ENCODE data around the gene IL9. TPM values are rescaled to one million over a fixed set of nuclear protein-coding genes. Genes with fewer than 3 reads are reported as not detected.
A peak's percentile ranks its signal among the peaks of the same experiment; 100 is the strongest.

IL9 gene
- total RNA-seq (2021; ENCODE audit: unreplicated experiment) (not detected), Bru-seq, nascent RNA (not detected), BruChase-seq, experiment 1, labeled RNA remaining after a 2-hour chase (not detected), BruChase-seq, experiment 2, labeled RNA remaining after a 6-hour chase (not detected)
- polyA plus RNA-seq (2012; ENCODE audit: insufficient read length) = not detected
- long read RNA-seq = 0 reads

DNA sequence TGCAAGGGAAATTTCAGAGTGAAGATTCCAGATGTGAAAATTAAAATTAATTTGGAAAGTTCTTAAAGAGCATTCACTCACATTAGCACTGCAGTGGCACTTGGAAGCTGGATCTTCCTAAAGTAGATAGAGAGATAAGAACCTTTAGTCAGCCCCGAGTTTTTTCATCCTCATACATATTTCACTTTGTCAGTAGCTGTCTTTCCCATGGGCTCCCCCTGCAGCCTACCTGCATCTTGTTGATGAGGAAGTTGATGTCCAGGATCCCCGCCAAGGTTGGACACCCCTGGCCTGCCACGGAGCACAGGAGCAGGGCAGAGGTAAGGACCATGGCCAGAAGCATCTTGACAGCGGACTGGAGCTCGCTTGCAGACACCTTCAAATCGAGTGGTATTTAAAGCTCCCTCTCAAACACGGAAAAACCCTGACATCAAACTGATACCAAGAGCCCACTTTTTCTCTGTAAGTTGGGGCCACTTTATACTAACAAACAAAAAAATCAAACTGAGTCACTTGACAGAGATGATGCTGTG, at the start of gene IL9:
Gene IL9 (minus strand): TSS at position 368 of the 533 bp plus-strand sequence. CDS start 25 bp downstream, at position 343.
- Histone ChIP-seq H3K4me1 (ENCODE audit: control insufficient read depth, insufficient read depth, low read length) (no peaks in the 10 kb centered on the region), H3K9me3 (ENCODE audit: control insufficient read depth, insufficient read depth, low read depth, low read length) (no peaks in the 10 kb centered on the region), H3K27me3 (ENCODE audit: control insufficient read depth, insufficient read depth, low read length) (no peaks in the 10 kb centered on the region), H3K36me3 (ENCODE audit: control insufficient read depth, insufficient read depth, low read length) (no peaks in the 10 kb centered on the region), H3K4me3 (ENCODE audit: low read depth in 2 of 2, low read length in 2 of 2) (no peak within 1 kb of the TSS), H3K27ac (ENCODE audit: low read length) (no peak within 1 kb of the TSS)
- ChIA-PET POLR2A (interaction anchor here (0.7 kb wide), 1 partner anchor 9 kb away, joined by 3 read pairs; no protein-coding TSS in a partner anchor), CTCF (interaction anchor here (0.6 kb wide), 1 partner anchor 1425 kb away, joined by 5 read pairs; no protein-coding TSS in a partner anchor)
- intact Hi-C loops (cut with micrococcal nuclease; ENCODE audit: unreplicated experiment) (no loop called here), in situ Hi-C loops (cut with HindIII; ENCODE audit: low pct_unique_long_range_greater_than_20kb, low sequenced_read_pairs) (no loop called here)
- BruUV-seq (replicated peaks) = no TSS peak
- DNase-seq (ENCODE audit: low read depth, low spot score) (no peak), ATAC-seq (no peak)
- TF ChIP-seq, protein P1, sequence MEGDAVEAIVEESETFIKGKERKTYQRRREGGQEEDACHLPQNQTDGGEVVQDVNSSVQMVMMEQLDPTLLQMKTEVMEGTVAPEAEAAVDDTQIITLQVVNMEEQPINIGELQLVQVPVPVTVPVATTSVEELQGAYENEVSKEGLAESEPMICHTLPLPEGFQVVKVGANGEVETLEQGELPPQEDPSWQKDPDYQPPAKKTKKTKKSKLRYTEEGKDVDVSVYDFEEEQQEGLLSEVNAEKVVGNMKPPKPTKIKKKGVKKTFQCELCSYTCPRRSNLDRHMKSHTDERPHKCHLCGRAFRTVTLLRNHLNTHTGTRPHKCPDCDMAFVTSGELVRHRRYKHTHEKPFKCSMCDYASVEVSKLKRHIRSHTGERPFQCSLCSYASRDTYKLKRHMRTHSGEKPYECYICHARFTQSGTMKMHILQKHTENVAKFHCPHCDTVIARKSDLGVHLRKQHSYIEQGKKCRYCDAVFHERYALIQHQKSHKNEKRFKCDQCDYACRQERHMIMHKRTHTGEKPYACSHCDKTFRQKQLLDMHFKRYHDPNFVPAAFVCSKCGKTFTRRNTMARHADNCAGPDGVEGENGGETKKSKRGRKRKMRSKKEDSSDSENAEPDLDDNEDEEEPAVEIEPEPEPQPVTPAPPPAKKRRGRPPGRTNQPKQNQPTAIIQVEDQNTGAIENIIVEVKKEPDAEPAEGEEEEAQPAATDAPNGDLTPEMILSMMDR (IDR thresholded peaks at IDR 0.05) = no peak
- no peak for TF ChIP-seq TCF7L2 (IDR thresholded peaks at IDR 0.05; ENCODE audit: low read depth, low read length)
- no peak for TF ChIP-seq POLR2AphosphoS5 (IDR thresholded peaks at IDR 0.05; ENCODE audit: low read depth, low read length)
- TF ChIP-seq SIN3A (IDR thresholded peaks at IDR 0.05; ENCODE audit: borderline replicate concordance, insufficient read depth, low read depth, low read length) = no peak

DNA sequence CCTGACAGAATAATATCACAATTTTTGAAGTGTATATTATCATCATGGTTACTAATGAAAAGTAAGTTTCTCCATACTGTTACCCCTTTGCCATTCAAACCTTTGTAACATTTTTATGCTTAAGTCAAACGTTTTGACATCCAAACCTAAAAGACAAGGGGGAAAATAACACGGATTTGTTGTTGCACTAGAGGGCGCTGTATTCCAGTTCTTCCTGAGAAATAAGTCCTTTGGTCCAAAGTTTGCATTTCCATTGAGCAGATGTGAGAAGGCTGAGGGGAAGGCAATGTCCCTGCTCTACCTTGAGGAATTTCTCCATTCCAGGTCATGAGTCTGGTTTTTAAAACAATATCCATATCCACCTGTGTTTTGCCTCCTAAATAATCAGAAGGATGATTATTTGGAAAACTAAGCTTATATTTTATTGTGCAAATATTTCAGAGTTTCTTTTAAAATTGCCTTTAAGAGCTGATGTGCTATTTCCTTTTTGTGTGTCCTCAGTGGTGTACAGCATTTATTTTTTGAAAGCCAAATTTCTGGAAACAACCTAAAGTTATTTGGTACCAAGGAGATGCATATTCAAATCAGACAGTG, 49.4 kb upstream of the IL9 start:
- Histone ChIP-seq H3K4me3 (ENCODE audit: low read depth in 2 of 2, low read length in 2 of 2) (no peak overlapping the region), H3K4me1 (ENCODE audit: control insufficient read depth, insufficient read depth, low read length) (no peaks in the 10 kb centered on the region), H3K27ac (ENCODE audit: low read length) (no peak overlapping the region), H3K36me3 (ENCODE audit: control insufficient read depth, insufficient read depth, low read length) (no peaks in the 10 kb centered on the region), H3K9me3 (ENCODE audit: control insufficient read depth, insufficient read depth, low read depth, low read length) (no peaks in the 10 kb centered on the region), H3K27me3 (ENCODE audit: control insufficient read depth, insufficient read depth, low read length) (no peaks in the 10 kb centered on the region)
- BruUV-seq (replicated peaks) = no TSS peak
- POLR2A ChIA-PET = interaction anchor here (0.6 kb wide), 1 partner anchor 195 kb away, joined by 6 read pairs; no protein-coding TSS in a partner anchor
- in situ Hi-C loops (cut with HindIII; ENCODE audit: low pct_unique_long_range_greater_than_20kb, low sequenced_read_pairs) (no loop called here), intact Hi-C loops (cut with micrococcal nuclease; ENCODE audit: unreplicated experiment) (loop anchor here (2.0 to 5.0 kb wide), 3 partner anchors 117 to 227 kb away; no protein-coding TSS in a partner anchor)
- no peak for TF ChIP-seq TCF7L2 (IDR thresholded peaks at IDR 0.05; ENCODE audit: low read depth, low read length)
- TF ChIP-seq, protein P1 (IDR thresholded peaks at IDR 0.05) = peak; percentile 77
- DNase-seq (ENCODE audit: low read depth, low spot score) (peak; percentile 54), ATAC-seq (peak; percentile 92)
- CTCF ChIA-PET = no interaction called here

- no peak overlapping the region for H3K27ac ChIP-seq (ENCODE audit: low read length)
- intact Hi-C loops (cut with micrococcal nuclease; ENCODE audit: unreplicated experiment) = loop anchor here (2.0 kb wide), 1 partner anchor 138 kb away; no protein-coding TSS in a partner anchor
- no peaks in the 10 kb centered on the region for H3K27me3 ChIP-seq (ENCODE audit: control insufficient read depth, insufficient read depth, low read length)
- ChIA-PET POLR2A (no interaction called here), CTCF (no interaction called here)
- no peaks in the 10 kb centered on the region for H3K36me3 ChIP-seq (ENCODE audit: control insufficient read depth, insufficient read depth, low read length)
- DNase-seq (ENCODE audit: low read depth, low spot score) (no peak), ATAC-seq (no peak)
- H3K4me1 ChIP-seq (ENCODE audit: control insufficient read depth, insufficient read depth, low read length) = no peaks in the 10 kb centered on the region
- H3K9me3 ChIP-seq (ENCODE audit: control insufficient read depth, insufficient read depth, low read depth, low read length) = no peaks in the 10 kb centered on the region
- in situ Hi-C loops (cut with HindIII; ENCODE audit: low pct_unique_long_range_greater_than_20kb, low sequenced_read_pairs) = no loop called here
- TF ChIP-seq, protein P1 (IDR thresholded peaks at IDR 0.05) = no peak
- TF ChIP-seq, protein P2, sequence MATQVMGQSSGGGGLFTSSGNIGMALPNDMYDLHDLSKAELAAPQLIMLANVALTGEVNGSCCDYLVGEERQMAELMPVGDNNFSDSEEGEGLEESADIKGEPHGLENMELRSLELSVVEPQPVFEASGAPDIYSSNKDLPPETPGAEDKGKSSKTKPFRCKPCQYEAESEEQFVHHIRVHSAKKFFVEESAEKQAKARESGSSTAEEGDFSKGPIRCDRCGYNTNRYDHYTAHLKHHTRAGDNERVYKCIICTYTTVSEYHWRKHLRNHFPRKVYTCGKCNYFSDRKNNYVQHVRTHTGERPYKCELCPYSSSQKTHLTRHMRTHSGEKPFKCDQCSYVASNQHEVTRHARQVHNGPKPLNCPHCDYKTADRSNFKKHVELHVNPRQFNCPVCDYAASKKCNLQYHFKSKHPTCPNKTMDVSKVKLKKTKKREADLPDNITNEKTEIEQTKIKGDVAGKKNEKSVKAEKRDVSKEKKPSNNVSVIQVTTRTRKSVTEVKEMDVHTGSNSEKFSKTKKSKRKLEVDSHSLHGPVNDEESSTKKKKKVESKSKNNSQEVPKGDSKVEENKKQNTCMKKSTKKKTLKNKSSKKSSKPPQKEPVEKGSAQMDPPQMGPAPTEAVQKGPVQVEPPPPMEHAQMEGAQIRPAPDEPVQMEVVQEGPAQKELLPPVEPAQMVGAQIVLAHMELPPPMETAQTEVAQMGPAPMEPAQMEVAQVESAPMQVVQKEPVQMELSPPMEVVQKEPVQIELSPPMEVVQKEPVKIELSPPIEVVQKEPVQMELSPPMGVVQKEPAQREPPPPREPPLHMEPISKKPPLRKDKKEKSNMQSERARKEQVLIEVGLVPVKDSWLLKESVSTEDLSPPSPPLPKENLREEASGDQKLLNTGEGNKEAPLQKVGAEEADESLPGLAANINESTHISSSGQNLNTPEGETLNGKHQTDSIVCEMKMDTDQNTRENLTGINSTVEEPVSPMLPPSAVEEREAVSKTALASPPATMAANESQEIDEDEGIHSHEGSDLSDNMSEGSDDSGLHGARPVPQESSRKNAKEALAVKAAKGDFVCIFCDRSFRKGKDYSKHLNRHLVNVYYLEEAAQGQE (IDR thresholded peaks at IDR 0.05; ENCODE audit: insufficient read depth in 1 of 2, low read depth in 2 of 2, low read length in 1 of 2) = no peak
- TF ChIP-seq TCF7L2 (IDR thresholded peaks at IDR 0.05; ENCODE audit: low read depth, low read length) = no peak
- no peak for TF ChIP-seq SIN3A (IDR thresholded peaks at IDR 0.05; ENCODE audit: borderline replicate concordance, insufficient read depth, low read depth, low read length)
- TF ChIP-seq POLR2AphosphoS5 (IDR thresholded peaks at IDR 0.05; ENCODE audit: low read depth, low read length) = no peak
- BruUV-seq (replicated peaks) = no TSS peak
- H3K4me3 ChIP-seq (ENCODE audit: low read depth in 2 of 2, low read length in 2 of 2) = no peak overlapping the region
These were observed 48.9 kb upstream of the IL9 start for GRCh38 chr5:135944564-135944963.

Data from Panc1 (cell line).